ENCODE results near the gene GALNT2. TPM values are rescaled to one million over a fixed set of nuclear protein-coding genes. Genes with fewer than 3 reads are reported as not detected.

The GALNT2 gene
- total and polyA plus RNA-seq, 9 donors, result 30.3 to 89.2 (median 79.2) TPM

- Histone ChIP-seq H3K27me3 (ENCODE audit: control insufficient read depth, insufficient read depth, low read length) (no peaks in the 10 kb centered on the region), H3K36me3 (ENCODE audit: control insufficient read depth, insufficient read depth, low read length) (peaks cover 67% of the 10 kb centered on the region), H3K27ac (ENCODE audit: low read length) (no peak overlapping the region), H3K4me3 (ENCODE audit: low read length) (no peak overlapping the region), H3K4me1 (ENCODE audit: control insufficient read depth, insufficient read depth, low read length) (peaks cover 14% of the 10 kb centered on the region), H3K9me3 (replicated peaks; ENCODE audit: control insufficient read depth, low read depth, low read length) (no peaks in the 10 kb centered on the region)
- 59% methylated on average over 4 of the region's 8 CpGs for WGBS (ENCODE audit: insufficient coverage)
- DNase-seq, result no peak
Observed at GRCh38 chr1:230250666-230251065, 183.6 kb downstream of the GALNT2 start.

DNA sequence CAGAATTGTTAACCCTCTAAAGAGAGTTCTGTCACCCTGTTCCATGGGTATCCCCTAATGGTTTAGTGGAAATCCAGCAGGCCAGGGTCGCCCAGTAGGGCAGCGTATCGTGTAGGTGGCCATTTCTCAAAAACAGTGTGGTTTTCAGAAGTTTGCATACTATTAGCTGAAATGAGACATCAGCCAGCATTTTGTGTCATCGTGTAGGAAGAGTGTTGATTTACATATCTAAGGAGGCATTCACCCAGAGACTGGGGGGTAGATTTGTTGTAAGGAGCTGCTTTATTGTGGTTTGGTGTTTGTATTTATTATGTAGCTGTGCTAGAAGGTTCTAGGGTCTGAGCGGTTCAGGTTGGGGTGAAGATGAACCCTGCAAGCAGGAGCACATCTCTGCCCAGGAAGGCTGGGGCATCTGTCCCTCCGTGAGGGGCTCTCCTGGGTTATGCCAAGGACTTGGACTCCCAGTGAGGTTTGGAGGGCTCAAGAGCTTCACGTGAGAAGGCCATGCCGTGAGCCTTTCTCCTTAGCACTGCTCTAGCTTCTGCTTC lies 184.7 kb downstream of the GALNT2 start:
- H3K27me3 ChIP-seq (ENCODE audit: control insufficient read depth, insufficient read depth, low read length), result no peaks in the 10 kb centered on the region
- 89% methylated on average over 6 of the region's 8 CpGs for WGBS (ENCODE audit: insufficient coverage)
- peaks cover 61% of the 10 kb centered on the region for H3K36me3 ChIP-seq (ENCODE audit: control insufficient read depth, insufficient read depth, low read length)
- H3K4me1 ChIP-seq (ENCODE audit: control insufficient read depth, insufficient read depth, low read length), result peaks cover 14% of the 10 kb centered on the region
- DNase-seq, result no peak
- no peak overlapping the region for H3K27ac ChIP-seq (ENCODE audit: low read length)
- no peaks in the 10 kb centered on the region for H3K9me3 ChIP-seq (replicated peaks; ENCODE audit: control insufficient read depth, low read depth, low read length)
- no peak overlapping the region for H3K4me3 ChIP-seq (ENCODE audit: low read length)

DNA sequence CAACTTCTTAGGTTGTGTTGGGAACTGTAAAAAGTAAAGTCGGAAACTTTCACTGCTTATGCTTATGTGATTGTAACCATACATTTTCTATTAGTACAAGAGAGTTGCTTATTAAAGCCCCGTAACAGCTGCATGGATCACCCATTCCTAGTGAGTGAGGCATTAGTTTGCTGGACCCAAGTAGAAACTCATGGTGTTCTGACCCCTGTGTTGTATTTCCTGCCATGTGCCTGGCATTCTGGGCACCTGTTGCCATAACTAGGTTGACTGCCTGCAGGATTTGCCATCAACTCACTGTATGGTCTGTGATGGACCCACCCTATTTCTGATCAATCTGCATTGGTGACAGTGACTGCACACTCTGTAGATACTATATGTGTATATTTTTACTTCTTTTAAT lies 186.1 kb downstream of the GALNT2 start:
- peaks cover 58% of the 10 kb centered on the region for H3K36me3 ChIP-seq (ENCODE audit: control insufficient read depth, insufficient read depth, low read length)
- H3K9me3 ChIP-seq (replicated peaks; ENCODE audit: control insufficient read depth, low read depth, low read length), result no peaks in the 10 kb centered on the region
- H3K27ac ChIP-seq (ENCODE audit: low read length), result no peak overlapping the region
- peaks cover 7% of the 10 kb centered on the region for H3K4me1 ChIP-seq (ENCODE audit: control insufficient read depth, insufficient read depth, low read length)
- 88% methylated on average over 1 of the region's 2 CpGs for WGBS (ENCODE audit: insufficient coverage)
- no peaks in the 10 kb centered on the region for H3K27me3 ChIP-seq (ENCODE audit: control insufficient read depth, insufficient read depth, low read length)
- no peak for DNase-seq
- H3K4me3 ChIP-seq (ENCODE audit: low read length), result no peak overlapping the region

- 88% methylated on average over 1 of the region's 4 CpGs for WGBS (ENCODE audit: insufficient coverage)
- Histone ChIP-seq H3K27ac (ENCODE audit: low read length) (no peak overlapping the region), H3K36me3 (ENCODE audit: control insufficient read depth, insufficient read depth, low read length) (peaks cover 51% of the 10 kb centered on the region), H3K27me3 (ENCODE audit: control insufficient read depth, insufficient read depth, low read length) (no peaks in the 10 kb centered on the region), H3K4me3 (ENCODE audit: low read length) (no peak overlapping the region), H3K9me3 (replicated peaks; ENCODE audit: control insufficient read depth, low read depth, low read length) (no peaks in the 10 kb centered on the region), H3K4me1 (ENCODE audit: control insufficient read depth, insufficient read depth, low read length) (no peaks in the 10 kb centered on the region)
- DNase-seq, result no peak
Observed at GRCh38 chr1:230254265-230254664, 187.2 kb downstream of the GALNT2 start.

- 93% methylated on average over 13 of the region's 15 CpGs for WGBS (ENCODE audit: insufficient coverage)
- no peaks in the 10 kb centered on the region for H3K27me3 ChIP-seq (ENCODE audit: control insufficient read depth, insufficient read depth, low read length)
Observed at GRCh38 chr1:230255116-230255515, 188.1 kb downstream of the GALNT2 start.

GRCh38 chr1:230255991-230256390 lies 189.0 kb downstream of the GALNT2 start:
- H3K27me3 ChIP-seq (ENCODE audit: control insufficient read depth, insufficient read depth, low read length), result no peaks in the 10 kb centered on the region
- WGBS (ENCODE audit: insufficient coverage), result 100% methylated on average over 4 of the region's 10 CpGs
- peaks cover 37% of the 10 kb centered on the region for H3K36me3 ChIP-seq (ENCODE audit: control insufficient read depth, insufficient read depth, low read length)
- H3K4me1 ChIP-seq (ENCODE audit: control insufficient read depth, insufficient read depth, low read length), result no peaks in the 10 kb centered on the region
- no peaks in the 10 kb centered on the region for H3K9me3 ChIP-seq (replicated peaks; ENCODE audit: control insufficient read depth, low read depth, low read length)
- no peak overlapping the region for H3K4me3 ChIP-seq (ENCODE audit: low read length)
- H3K27ac ChIP-seq (ENCODE audit: low read length), result no peak overlapping the region
- no peak for DNase-seq

More at GRCh38 chr1:230255116-230255515, 188.1 kb downstream of the GALNT2 start:
- peaks cover 44% of the 10 kb centered on the region for H3K36me3 ChIP-seq (ENCODE audit: control insufficient read depth, insufficient read depth, low read length)
- no peak overlapping the region for H3K27ac ChIP-seq (ENCODE audit: low read length)
- no peaks in the 10 kb centered on the region for H3K4me1 ChIP-seq (ENCODE audit: control insufficient read depth, insufficient read depth, low read length)
- no peak for DNase-seq
- no peak overlapping the region for H3K4me3 ChIP-seq (ENCODE audit: low read length)
- no peaks in the 10 kb centered on the region for H3K9me3 ChIP-seq (replicated peaks; ENCODE audit: control insufficient read depth, low read depth, low read length)

DNA sequence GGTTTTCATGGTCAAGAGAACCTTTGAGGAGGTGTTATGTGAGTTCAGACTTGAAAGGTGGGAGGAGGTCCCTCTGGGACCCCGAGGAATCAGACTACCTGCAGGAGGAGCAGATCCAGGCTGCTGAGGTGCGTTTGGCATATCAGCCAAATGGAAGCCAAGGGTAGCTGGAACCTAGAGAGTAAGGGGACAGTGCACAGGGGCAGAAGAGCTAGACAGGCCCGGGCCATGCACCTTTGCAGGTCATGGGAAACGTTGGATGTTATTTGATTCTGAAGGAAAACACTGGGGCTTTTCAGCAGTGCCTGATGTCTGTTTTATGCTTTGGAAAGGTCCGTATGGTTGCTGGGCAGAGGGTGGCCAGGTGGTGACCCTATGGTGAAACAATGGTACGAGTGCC lies 189.9 kb downstream of the GALNT2 start:
- no peaks in the 10 kb centered on the region for H3K9me3 ChIP-seq (replicated peaks; ENCODE audit: control insufficient read depth, low read depth, low read length)
- no peaks in the 10 kb centered on the region for H3K27me3 ChIP-seq (ENCODE audit: control insufficient read depth, insufficient read depth, low read length)
- no peak overlapping the region for H3K4me3 ChIP-seq (ENCODE audit: low read length)
- peaks cover 29% of the 10 kb centered on the region for H3K36me3 ChIP-seq (ENCODE audit: control insufficient read depth, insufficient read depth, low read length)
- H3K4me1 ChIP-seq (ENCODE audit: control insufficient read depth, insufficient read depth, low read length), result no peaks in the 10 kb centered on the region
- 87% methylated on average over 6 of the region's 6 CpGs for WGBS (ENCODE audit: insufficient coverage)
- no peak for DNase-seq
- no peak overlapping the region for H3K27ac ChIP-seq (ENCODE audit: low read length)

GRCh38 chr1:230259621-230260020 lies 192.6 kb downstream of the GALNT2 start:
- no peak overlapping the region for H3K4me3 ChIP-seq (ENCODE audit: low read length)
- H3K9me3 ChIP-seq (replicated peaks; ENCODE audit: control insufficient read depth, low read depth, low read length), result no peaks in the 10 kb centered on the region
- H3K27ac ChIP-seq (ENCODE audit: low read length), result no peak overlapping the region
- DNase-seq, result no peak
- WGBS (ENCODE audit: insufficient coverage), result 73% methylated on average over 2 of the region's 3 CpGs
- H3K4me1 ChIP-seq (ENCODE audit: control insufficient read depth, insufficient read depth, low read length), result no peaks in the 10 kb centered on the region
- peaks cover 49% of the 10 kb centered on the region for H3K36me3 ChIP-seq (ENCODE audit: control insufficient read depth, insufficient read depth, low read length)
- H3K27me3 ChIP-seq (ENCODE audit: control insufficient read depth, insufficient read depth, low read length), result no peaks in the 10 kb centered on the region

DNA sequence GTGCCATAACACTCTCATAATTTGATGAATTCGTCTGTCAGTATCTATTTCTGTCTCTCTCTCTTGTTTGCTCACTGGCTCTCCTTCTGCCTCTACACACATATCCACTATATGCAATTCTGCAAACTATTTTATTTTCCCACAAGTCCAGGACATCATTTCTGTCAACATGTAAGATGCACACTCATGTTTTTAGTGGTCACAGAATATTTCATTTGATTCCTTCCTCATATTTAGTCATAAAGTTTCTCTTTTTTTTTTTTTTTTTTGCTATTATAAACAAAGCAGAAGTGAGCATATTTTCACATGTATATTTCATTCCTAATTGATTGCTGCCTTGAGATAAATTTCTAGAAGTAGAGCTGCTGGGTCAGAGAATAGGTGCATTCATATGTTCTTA lies 193.8 kb downstream of the GALNT2 start:
- 85% methylated on average over 1 of the region's 1 CpG for WGBS (ENCODE audit: insufficient coverage)
- H3K36me3 ChIP-seq (ENCODE audit: control insufficient read depth, insufficient read depth, low read length), result peaks cover 51% of the 10 kb centered on the region
- no peaks in the 10 kb centered on the region for H3K9me3 ChIP-seq (replicated peaks; ENCODE audit: control insufficient read depth, low read depth, low read length)
- H3K27me3 ChIP-seq (ENCODE audit: control insufficient read depth, insufficient read depth, low read length), result no peaks in the 10 kb centered on the region
- no peak for DNase-seq
- H3K27ac ChIP-seq (ENCODE audit: low read length), result no peak overlapping the region
- no peaks in the 10 kb centered on the region for H3K4me1 ChIP-seq (ENCODE audit: control insufficient read depth, insufficient read depth, low read length)
- H3K4me3 ChIP-seq (ENCODE audit: low read length), result no peak overlapping the region

GRCh38 chr1:230261928-230262650 lies 195.1 kb downstream of the GALNT2 start:
- Histone ChIP-seq H3K36me3 (ENCODE audit: control insufficient read depth, insufficient read depth, low read length) (peaks cover 52% of the 10 kb centered on the region), H3K27me3 (ENCODE audit: control insufficient read depth, insufficient read depth, low read length) (no peaks in the 10 kb centered on the region), H3K4me3 (ENCODE audit: low read length) (no peak overlapping the region), H3K27ac (ENCODE audit: low read length) (no peak overlapping the region), H3K9me3 (replicated peaks; ENCODE audit: control insufficient read depth, low read depth, low read length) (no peaks in the 10 kb centered on the region), H3K4me1 (ENCODE audit: control insufficient read depth, insufficient read depth, low read length) (no peaks in the 10 kb centered on the region)
- no peak for DNase-seq
- WGBS (ENCODE audit: insufficient coverage), result 62% methylated on average over 9 of the region's 21 CpGs

All from muscle of leg (tissue), 11 donors.